Adipocyte (in vitro differentiated cells): ENCODE results near the gene MMRN2.
A peak's percentile ranks its signal among the peaks of the same experiment; 100 is the strongest.

Experiments
- DNase-seq: peaks from one replicate; pipeline ENCODE4 v3.0.0-alpha.2; 2015; ENCODE audit warnings: low read depth
- H3K27me3 ChIP-seq: replicated peaks from 2 replicates; pipeline ENCODE4 v1.7.0; 2013; ENCODE audit warnings: mild to moderate bottlenecking, low read length, moderate library complexity; ENCODE audit not compliant: control insufficient read depth, insufficient read depth
- H3K36me3 ChIP-seq: 2 replicates; pipeline ENCODE4 v1.7.0; 2013; ENCODE audit warnings: low read length, mild to moderate bottlenecking, moderate library complexity; ENCODE audit not compliant: control insufficient read depth, insufficient read depth, severe bottlenecking
- H3K4me1 ChIP-seq: 2 replicates; pipeline ENCODE4 v1.7.0; 2013; ENCODE audit warnings: mild to moderate bottlenecking, low read length, moderate library complexity; ENCODE audit not compliant: control insufficient read depth, insufficient read depth
- H3K4me3 ChIP-seq: 2 replicates; pipeline ENCODE4 v1.7.0; 2013; ENCODE audit warnings: mild to moderate bottlenecking, low read length, moderate library complexity
- H3K9ac ChIP-seq: 2 replicates; pipeline ENCODE4 v1.7.0; 2013; ENCODE audit warnings: mild to moderate bottlenecking, low read length, moderate library complexity
- H3K9me3 ChIP-seq: 2 replicates; pipeline ENCODE4 v1.7.0; 2013; ENCODE audit warnings: mild to moderate bottlenecking, low read length, moderate library complexity; ENCODE audit not compliant: control insufficient read depth

Gene MMRN2

DNA sequence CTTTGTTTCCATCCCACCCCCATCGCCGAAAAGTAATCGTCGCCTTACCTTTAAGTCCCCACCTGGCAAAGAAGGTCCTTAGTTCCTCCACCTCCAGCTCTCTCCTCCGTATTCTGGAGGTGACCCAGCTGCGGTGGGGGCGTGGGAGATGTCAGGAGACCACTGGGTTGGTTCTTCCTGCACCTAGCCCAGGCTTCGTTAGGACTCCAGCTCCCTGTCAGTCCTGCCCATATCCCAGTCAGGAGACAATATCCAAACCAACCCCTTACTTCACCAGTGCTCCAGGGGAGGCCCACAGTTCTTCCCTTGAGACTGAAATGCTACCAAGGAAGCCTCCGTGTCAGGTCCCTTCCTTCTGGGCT lies 11.6 kb upstream of the MMRN2 start:
- Histone ChIP-seq H3K4me1 (peaks cover 55% of the 10 kb centered on the region), H3K4me3 (peak overlapping the region; percentile 81), H3K36me3 (no peaks in the 10 kb centered on the region), H3K9me3 (no peaks in the 10 kb centered on the region), H3K9ac (peak overlapping the region; percentile 98), H3K27me3 (no peaks in the 10 kb centered on the region)
- no peak for DNase-seq

DNA sequence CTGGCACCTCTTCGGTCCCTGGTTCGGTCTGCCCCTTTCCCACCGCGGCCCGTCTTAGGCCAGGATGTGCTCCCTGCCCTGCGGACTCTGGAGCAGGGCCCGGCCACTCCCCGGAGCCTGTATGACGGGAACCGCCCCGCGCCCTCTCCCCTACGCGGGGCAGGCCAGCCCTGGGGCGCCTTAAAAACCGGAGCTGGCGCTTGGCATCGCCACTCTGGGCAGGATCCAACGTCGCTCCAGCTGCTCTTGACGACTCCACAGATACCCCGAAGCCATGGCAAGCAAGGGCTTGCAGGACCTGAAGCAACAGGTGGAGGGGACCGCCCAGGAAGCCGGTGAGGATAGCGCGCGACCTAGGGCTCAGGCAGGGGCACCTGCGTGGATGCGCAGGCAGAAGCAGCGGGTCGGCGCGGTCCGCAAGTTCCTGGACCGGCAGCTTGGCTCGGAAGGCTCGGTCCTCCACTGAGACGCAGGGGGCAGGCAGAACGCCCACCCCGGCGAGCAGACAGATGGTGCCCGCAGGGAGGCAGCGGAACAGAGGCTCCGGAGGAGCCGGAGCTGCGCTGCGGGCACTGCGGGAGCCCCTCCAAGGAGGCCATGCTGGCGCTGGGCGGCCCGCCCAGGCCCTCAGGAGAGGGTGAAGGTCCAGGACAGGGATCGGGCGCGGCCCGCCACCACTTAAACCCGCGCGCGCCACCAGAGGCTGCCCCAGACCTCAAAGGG lies 11.0 kb upstream of the MMRN2 start, which contains the start of gene ADIRF:
ADIRF (plus strand) TSS at position 212 of the 723 bp plus-strand sequence; CDS start at position 275, 63 bp downstream.
- Histone ChIP-seq H3K36me3 (no peaks in the 10 kb centered on the region), H3K4me3 (peak within 1 kb of the TSS; percentile 81), H3K9me3 (no peaks in the 10 kb centered on the region), H3K4me1 (peaks cover 55% of the 10 kb centered on the region), H3K27me3 (no peaks in the 10 kb centered on the region), H3K9ac (peak within 1 kb of the TSS; percentile 98)
- peak; percentile 46 for DNase-seq

DNA sequence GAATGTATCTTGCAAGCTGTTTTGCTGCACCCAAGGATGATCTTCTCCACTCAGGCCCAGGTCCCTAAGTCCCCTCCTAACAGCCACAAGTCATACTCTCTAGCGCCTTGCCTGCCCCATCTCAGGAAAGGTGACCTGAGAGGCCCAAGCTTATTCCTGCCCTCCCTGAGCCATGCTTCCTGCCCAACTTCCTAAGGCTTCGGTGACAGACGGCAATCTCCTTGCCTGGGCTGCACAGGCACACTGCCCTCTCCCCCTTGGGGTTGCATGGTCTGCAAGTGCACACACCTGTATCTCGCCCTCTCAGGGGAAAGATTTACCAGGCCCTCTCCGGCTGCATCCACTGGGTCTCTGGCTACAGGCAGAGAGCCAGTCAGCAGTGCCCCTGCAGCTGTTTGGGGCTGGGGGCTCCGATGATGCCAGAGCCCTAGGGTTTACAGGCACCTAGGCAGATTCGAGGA lies 10.1 kb upstream of the MMRN2 start:
- H3K9me3 ChIP-seq: no peaks in the 10 kb centered on the region
- peaks cover 55% of the 10 kb centered on the region for H3K4me1 ChIP-seq
- no peaks in the 10 kb centered on the region for H3K36me3 ChIP-seq
- peak overlapping the region; percentile 81 for H3K4me3 ChIP-seq
- H3K9ac ChIP-seq: peak overlapping the region; percentile 98
- H3K27me3 ChIP-seq: no peaks in the 10 kb centered on the region
- no peak for DNase-seq

DNA sequence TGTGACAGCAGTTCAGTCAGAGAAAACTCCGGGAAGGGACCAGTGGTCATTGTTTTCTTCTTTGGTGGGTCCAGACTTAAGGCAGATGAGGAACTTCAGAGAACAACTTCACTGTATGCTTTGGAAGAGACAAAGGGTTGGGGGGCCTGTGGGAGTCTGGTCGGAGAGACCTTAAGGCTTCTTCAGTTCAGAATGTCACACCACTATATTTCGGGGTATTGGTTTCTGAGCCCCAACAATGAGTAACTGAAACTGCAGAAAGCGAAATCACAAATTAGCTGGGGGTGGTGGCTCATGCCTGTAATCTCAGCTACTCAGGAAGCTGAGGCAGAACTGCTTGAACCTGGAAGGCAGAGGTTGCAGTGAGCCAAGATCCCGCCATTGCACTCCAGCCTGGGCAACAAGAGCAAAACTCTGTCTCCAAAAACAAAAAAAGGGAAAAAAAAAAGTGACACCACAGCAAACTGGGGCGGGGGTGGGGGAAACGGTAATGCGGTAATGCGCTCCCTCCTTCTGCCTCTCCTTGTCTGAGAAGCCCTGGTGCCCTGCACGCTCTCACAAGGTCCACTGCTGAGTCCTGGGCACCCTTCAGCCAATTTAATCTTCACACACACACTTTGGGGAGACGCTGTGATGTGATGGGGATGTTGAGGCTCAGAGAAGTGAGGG lies 8.7 kb upstream of the MMRN2 start:
- H3K9ac ChIP-seq: peak overlapping the region; percentile 41
- no peaks in the 10 kb centered on the region for H3K9me3 ChIP-seq
- H3K27me3 ChIP-seq: no peaks in the 10 kb centered on the region
- no peak overlapping the region for H3K4me3 ChIP-seq
- H3K36me3 ChIP-seq: no peaks in the 10 kb centered on the region
- no peak for DNase-seq
- H3K4me1 ChIP-seq: peaks cover 49% of the 10 kb centered on the region

DNA sequence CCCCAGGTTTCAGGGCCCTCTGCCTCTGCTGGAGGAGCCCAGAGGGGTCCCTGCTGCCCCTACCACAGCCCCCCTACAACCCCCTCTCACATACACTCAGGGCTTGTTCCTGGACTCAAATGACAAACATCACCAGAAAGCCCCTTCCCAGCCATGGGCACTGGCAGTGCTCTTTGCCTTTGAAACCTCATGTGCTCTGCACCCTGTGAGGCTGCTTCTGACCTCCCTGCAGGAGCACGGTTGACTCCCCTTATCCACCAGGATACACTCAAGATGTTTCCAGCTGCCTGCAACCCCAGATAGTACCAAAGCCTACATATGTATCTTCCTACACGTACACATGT lies 7.4 kb upstream of the MMRN2 start:
- Histone ChIP-seq H3K27me3 (no peaks in the 10 kb centered on the region), H3K4me3 (no peak overlapping the region), H3K36me3 (no peaks in the 10 kb centered on the region), H3K9ac (no peak overlapping the region), H3K9me3 (no peaks in the 10 kb centered on the region), H3K4me1 (peaks cover 49% of the 10 kb centered on the region)
- DNase-seq: no peak

DNA sequence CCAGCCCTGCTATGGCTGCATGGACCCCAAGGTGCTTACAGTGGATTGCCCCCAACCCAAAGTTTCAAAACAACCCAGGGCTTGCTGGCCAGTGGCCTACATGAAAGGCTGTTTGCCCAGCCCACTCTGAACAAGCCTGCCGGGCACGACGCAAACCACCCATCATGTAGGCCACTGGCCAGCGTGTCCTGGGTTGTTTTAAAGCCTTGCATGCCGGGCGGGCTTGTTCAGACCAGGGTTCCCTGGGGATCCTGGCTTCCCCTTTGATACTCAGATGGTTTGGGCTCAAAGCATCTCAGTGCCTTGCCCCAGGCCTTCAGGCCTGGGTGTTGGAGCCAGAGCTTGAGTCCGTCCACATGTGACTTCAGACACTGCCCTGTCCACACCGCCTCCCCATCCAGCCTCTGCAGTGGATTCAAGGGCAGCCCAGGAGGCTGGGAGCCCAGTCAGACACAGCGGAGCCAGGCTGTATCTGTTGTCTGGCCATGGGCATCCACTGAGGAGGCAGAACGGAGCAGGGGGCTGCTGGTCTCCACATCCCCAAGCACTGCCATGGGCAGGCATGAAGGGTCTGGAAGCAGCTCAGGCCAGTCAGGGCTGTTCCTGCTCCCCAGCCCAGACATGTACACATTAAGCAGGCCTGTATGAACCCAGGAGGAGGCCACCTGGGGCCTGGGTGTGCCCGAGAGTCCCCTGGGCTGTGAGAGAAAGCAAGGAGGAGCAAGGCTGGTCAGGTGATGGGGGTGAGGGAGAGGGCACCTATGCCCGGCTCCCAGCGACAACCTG lies 6.8 kb upstream of the MMRN2 start:
- Histone ChIP-seq H3K4me1 (peaks cover 49% of the 10 kb centered on the region), H3K9ac (no peak overlapping the region), H3K36me3 (no peaks in the 10 kb centered on the region), H3K9me3 (no peaks in the 10 kb centered on the region), H3K27me3 (no peaks in the 10 kb centered on the region), H3K4me3 (no peak overlapping the region)
- DNase-seq: no peak

DNA sequence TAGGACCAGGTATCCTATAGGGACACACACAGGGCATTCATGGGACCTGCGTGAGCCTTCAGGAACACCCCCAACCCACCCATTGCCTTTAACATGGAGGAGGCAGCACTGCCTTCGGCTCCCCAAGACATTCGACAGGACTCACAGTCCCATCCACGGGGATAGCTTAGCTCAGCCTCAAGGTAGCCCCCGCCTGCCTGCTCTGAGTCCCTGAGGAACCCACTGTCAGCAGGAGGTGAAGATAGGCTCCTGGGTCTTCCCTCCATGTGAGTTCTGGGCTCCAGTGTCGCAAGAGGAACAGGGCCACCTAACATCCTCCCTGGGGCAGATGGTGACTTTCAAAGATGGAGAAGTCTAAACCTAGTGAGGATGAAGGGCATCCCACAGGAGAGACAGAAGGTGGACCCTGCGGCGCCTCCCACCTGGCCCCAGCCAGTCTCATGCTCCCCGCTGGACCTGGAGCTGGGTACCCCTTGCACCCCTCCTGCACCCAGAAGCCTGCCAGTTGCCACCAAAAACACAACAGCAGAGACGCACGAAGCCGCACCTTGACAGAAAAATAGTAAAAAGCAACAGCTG lies 6.0 kb upstream of the MMRN2 start:
- peaks cover 51% of the 10 kb centered on the region for H3K4me1 ChIP-seq
- H3K9ac ChIP-seq: no peak overlapping the region
- H3K9me3 ChIP-seq: no peaks in the 10 kb centered on the region
- no peaks in the 10 kb centered on the region for H3K27me3 ChIP-seq
- no peak overlapping the region for H3K4me3 ChIP-seq
- no peaks in the 10 kb centered on the region for H3K36me3 ChIP-seq
- no peak for DNase-seq

DNA sequence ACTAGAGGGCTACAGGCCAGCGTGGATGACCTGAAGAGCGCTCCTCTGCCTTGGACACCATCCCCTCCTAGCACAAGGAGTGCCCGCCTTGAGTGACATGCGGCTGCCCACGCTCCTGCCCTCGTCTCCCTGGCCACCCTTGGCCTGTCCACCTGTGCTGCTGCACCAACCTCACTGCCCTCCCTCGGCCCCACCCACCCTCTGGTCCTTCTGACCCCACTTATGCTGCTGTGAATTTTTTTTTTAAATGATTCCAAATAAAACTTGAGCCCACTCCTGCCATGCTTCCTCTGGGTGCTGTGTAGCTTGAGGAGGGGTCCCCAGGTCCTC lies 5.5 kb upstream of the MMRN2 start:
- H3K4me1 ChIP-seq: peaks cover 52% of the 10 kb centered on the region
- DNase-seq: no peak

DNA sequence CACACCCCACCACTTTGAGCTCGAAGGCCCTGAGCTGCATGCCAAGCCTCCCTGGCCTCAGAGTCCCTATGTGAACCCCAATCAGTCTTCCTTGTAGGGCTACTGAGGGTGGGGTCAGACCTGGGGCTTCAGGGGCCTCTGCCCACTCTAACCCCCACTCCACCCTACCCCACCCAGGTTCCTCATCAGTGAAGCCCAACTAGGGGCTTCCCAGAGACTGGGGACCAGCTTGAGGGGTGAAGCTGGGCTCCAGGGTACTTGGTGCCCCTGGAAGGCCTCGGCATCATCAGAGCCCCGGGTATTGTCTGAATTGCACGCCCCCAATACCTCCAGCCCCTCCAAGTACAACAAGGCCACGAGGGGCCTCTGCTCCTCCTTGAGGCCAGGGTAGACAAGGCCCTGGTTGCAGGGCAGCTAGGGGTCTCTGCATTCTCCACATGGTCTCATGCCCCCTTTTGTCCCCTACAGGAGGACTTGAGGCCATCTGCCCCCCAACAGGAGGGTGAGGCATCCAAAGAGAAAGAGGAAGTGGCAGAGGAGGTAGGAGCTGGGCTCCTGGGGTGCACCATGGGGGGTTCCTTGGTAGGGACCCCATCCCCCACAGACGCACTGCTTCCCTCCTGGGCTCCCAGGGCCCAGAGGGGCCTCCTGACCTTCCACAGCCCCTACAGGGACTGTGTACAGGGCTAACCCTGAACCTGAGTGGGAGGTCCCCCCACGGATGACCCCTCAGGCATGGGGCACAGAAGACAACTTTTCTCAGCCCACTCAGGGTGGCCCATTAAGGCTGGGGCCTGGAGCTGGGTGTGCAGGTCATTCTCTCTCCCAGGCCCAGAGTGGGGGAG lies 4.9 kb upstream of the MMRN2 start:
- Histone ChIP-seq H3K9ac (peak overlapping the region; percentile 8), H3K9me3 (no peaks in the 10 kb centered on the region), H3K36me3 (no peaks in the 10 kb centered on the region), H3K4me3 (no peak overlapping the region), H3K27me3 (no peaks in the 10 kb centered on the region), H3K4me1 (peaks cover 50% of the 10 kb centered on the region)
- no peak for DNase-seq

More for the DNA sequence above, 5.5 kb upstream of the MMRN2 start:
- no peaks in the 10 kb centered on the region for H3K36me3 ChIP-seq
- no peak overlapping the region for H3K4me3 ChIP-seq
- no peaks in the 10 kb centered on the region for H3K9me3 ChIP-seq
- H3K9ac ChIP-seq: no peak overlapping the region
- H3K27me3 ChIP-seq: no peaks in the 10 kb centered on the region

DNA sequence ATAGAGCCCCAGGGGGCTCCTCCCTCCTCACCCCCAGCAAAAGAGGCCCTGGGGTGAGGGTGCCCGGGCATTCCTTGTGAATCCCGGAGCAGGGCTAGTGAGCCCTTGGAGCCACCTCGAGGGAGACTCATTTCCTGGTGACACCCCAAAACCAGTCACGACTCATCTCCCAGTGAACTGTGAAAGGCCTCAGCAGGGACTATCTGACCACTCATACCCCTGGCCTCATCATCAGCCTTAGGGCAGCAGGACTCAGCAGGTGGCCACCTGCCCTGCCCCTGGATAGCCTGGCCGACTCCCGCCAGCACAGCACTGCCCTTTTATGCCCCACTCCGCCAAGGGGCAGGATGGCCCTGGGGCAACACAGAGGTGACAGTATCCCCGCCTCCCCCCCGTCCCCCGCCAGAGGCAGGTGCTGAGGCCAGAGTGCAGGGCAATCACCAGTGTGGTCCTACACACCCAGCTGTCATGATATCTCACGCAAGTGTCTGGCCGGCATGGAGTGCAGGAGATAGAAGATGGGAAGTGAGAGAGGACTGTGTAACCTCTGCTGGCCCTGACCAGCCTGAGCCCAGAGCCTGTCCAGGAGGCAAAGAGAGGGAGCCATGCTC lies 4.2 kb upstream of the MMRN2 start:
- H3K27me3 ChIP-seq: no peaks in the 10 kb centered on the region
- H3K9me3 ChIP-seq: no peaks in the 10 kb centered on the region
- H3K36me3 ChIP-seq: no peaks in the 10 kb centered on the region
- peaks cover 42% of the 10 kb centered on the region for H3K4me1 ChIP-seq
- no peak for DNase-seq
- peak overlapping the region; percentile 15 for H3K9ac ChIP-seq
- H3K4me3 ChIP-seq: no peak overlapping the region
